ENCODE measurements around the gene RUFY3.
"Not testable (repeated sequence)": the region's sequence is repeated elsewhere in the genome, so short reads cannot be mapped to it uniquely, and the experiment has no call there.

RUFY3 gene

DNA sequence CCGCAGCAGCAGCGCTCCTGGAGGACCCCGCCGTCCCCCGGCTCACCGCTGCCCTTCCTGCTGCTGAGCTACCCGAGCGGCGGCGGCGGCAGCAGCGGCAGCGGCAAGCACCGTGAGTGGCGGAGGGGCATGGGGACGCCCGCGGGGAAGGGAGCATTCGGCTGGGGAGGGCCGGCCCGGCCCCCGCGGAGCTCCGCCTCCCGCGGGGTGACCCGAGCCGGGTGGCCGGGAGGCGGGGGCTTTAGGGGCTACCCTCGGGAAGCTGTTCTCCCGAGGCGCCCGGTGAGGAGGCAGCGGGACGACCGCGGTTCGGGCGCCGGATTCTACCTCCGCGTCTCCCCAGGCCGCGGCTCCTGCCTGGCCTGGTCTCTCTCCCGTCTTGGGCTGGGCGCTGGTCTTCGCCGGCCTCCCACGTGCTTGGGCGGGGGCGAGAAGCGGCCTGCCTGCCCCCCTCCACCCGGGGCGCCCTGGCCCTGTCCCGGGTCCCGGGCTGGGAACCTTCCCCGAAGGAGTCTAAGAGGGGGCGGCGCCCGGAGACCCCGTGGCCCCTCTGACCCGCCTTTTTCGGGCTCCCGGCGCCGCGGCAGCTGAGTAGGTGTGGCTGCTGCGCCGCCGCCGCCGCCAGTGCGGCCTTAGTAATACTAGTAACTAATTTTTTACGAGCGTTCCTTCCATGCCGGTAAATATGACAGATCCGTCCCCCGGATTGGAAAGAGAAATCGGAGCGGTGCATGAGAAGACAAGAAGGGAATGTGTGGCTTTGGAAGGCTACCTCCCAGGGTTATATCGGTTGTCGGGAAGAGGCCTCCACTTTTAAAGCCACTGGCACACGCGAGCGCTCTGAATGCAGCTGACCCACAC lies 16.4 kb upstream of the RUFY3 start:
- peak; percentile 63 for DNase-seq (ENCODE audit: low read depth)

DNA sequence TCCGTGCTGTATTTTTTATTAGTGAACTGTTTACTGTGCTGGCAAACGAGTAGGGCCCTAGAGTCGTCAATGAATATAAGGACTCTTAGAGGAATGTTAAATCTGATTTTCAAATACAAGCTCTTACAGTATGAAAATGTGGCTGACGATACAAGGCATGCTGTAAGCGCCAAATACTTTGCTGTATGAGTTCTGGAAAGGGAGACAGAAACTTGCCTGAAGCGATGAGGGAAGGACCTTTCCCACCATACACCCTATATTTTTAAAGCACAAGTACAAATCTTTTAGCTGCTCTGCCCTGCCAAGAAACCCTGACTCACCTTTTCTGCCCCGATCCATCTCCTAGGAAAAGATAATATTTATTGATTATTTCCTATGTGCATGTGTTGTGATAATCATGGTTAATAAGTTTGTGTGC lies 15.7 kb upstream of the RUFY3 start:
- no peak for DNase-seq (ENCODE audit: low read depth)

DNA sequence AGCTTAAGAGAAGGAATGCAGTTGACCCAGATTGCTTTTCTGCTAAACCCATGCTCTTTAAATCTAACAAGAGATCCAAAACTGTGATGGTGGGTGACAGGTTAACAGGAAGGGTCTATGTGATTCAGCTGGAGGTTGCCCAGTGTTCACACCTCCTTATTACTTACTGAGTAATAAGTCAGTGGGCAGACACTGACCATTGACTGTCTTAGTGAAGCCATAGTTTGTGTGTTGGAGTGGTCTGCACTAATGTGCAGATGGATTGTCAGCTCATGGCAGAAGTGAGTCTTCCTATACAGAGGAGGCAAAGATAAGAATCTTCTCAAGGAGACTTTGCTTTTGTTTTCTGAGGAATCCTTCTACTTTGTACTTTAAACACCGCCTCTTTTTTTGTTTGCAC lies 15.2 kb upstream of the RUFY3 start:
- no peak for DNase-seq (ENCODE audit: low read depth)

DNA sequence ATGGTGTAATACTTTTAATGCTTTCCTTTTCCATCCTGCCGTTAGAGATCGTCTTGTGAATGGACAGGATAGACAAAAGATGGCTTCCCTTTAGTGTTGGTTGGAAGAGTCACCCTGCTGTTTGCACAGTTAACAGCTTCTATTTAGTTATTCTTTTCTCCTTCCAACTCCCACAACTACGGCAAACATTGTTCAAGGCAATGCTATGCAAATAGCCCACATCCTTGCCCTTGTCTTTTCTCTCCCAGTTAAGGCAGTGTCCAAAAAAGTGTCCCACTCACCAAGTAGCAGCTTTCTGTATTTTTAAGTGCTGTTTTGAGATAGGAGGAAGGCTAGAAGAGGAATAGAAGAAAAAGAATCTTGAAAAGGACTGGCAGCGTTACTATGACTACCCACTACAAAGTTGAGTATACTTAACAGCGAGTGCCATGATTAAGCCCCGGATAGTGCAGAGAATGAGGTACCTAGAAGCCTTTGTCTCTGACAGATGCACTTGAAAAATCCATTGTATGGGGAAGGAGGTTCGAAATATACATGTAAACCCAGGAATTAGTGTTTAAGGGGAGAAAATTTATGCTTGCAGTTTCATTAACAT lies 12.1 kb upstream of the RUFY3 start:
- no peak for DNase-seq (ENCODE audit: low read depth)

DNA sequence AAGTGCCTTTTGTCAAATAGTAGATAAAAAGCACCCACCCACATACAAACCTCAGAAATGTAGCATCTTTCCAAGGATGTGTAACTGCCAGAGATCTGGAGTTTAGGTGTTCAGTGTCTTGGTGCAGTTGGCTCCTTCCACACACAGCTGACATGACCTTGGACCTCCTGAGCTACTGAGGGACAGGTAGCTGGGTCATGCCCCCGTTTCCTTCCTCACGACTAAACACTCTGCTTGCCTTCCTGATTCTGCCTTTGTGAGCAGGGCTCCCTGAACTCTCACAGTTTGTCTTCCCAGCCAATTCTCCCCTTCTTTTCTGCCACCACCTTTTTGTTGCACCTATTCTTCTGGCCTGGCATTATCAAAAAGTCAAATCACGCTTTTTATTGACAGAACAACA lies 10.2 kb upstream of the RUFY3 start:
- no peak for DNase-seq (ENCODE audit: low read depth)

- DNase-seq (ENCODE audit: low read depth): no peak
Measured at GRCh38 chr4:70712150-70712549, 9.6 kb upstream of the RUFY3 start.

- no peak for DNase-seq (ENCODE audit: low read depth)
Measured at GRCh38 chr4:70712604-70713452, 8.9 kb upstream of the RUFY3 start.

DNA sequence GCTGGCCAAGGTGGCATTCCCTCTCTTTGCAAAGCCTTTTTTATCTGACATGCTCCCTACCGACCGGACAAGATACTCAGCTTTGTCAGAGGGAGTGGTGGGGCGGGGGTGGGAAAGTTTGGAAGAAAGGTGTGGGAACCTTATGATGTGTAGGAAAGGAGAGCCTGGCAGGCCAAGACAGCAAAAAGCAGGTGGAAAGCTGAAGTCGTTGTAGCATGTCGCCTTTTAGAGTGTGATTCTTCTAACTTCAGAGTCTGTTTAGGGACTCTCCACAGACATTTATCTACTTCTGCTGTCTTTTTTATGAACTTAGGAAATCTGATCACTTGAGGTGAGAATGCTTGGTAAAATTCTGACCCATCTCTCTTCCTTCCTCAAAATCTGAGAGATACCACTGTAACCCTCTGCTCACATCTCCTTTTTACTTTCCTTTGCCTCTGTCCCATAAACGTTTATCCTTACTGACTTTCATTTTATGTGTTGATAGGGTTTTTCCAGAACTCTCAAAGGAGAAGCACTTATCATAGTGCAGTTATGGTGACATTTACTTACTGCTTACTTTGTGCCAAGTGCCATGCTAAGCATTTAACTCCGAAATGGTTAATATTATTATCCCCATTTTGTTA lies 8.2 kb upstream of the RUFY3 start:
- no peak for DNase-seq (ENCODE audit: low read depth)

DNA sequence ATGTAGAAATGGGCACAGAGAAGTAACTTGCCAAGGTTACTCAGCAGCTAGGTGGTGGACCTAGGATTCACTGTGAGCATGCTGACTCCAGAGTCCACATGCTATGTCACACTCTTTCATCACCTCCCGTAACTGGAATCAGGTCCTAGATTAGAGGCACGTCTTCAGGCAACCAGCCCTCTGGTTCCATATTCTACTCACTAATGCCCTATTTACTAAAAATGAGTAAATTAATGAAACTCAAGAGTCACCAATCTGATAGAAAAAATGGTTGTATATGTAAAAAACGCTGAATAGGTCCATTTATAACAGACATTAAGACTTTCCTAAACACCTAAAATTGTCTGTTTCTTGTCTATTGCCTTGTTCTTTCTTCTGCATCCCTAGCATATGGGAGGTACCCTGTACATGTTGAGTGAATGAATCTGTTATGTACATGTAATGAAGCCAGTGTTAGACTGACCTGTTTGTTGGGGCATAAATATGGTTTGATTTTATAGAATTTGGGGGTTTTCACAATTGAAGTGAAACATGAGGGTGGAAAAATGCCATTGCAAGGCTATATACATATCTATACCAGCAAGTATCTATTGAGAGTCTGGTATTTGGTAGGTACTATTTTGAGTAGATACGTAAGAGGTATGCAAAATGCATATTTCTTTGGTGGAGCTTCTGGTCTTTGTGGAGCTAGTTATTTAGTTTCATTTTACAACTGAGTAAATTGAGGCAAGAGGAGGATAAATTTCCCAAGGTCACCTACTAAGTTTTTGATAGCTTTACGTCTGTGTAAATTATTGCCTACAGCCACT lies 7.5 kb upstream of the RUFY3 start:
- DNase-seq (ENCODE audit: low read depth): no peak

DNA sequence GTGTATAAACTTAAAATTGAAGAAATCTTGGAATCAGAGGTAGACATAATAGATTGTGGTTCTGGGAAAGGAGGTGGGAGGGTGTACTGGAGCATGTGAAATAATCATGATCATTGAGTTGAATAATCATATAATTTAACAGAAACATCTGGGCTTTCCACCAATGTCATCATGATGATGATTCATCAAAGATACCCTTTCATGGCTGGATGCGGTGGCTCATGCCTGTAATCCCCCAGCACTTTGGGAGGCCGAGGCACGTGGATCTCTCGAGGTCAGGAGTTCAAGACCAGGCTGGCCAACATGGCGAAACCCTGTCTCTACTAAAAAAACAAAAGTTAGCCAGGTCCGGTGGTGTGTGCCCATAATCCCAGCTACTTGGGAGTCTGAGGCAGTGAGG lies 6.7 kb upstream of the RUFY3 start:
- DNase-seq (ENCODE audit: low read depth): peak; percentile 34

DNA sequence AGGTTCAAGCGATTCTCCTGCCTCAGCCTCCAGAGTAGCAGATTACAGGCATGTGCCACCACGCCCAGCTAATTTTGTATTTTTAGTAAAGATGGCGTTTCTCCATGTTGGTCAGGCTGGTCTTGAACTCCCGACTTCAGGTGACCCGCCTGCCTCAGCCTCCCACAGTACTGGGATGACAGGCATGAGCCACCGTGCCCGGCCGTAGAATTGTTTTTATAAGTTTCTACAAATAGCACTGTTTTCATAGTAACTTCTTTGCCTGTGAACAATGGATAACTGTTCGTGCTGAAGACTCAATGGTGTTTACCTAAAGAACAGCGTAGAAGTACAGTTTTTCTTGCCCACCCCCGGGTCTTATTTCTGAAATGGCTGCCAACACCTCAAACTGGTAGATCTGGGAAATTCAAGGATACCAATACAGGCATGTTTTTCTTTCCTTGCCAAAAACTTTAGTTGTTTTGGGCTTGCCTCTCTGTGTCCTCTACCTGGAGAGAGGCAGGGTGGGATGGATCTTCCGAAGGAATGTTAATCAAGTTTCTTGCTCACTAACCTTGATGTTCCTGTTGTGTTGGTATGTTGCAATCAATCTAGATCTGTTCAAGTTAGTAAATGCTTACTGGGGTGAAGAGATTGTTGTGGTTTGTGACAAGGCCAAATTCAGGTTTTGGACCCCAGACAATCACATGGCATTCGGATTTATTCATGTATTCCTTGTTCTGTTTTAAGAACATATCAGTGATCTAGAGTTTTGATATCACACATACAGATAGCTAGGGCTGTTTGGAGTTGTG lies 2.8 kb upstream of the RUFY3 start:
- DNase-seq (ENCODE audit: low read depth): no peak

- DNase-seq (ENCODE audit: low read depth): peak; percentile 75
Measured at GRCh38 chr4:70722199-70722791, 531 bp downstream of the RUFY3 start.

DNA sequence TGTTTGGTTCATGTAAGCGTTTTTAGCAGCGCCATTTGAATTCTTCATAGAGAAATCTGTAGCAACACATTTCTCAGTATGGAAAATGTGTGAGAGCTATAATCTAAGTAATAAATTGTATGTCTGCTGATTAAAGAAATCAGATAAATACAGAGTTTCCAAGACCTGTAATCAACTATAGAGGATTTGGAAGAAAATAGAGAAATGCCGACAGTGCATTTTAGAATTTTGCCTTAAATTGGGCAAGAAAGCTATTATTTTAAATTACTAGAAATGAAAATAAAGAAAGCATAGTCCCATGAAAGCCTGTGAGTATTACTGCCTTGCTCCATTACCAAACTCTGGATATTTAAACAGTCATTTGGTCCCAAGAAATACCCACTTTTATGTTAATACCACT lies 2.7 kb downstream of the RUFY3 start:
- no peak for DNase-seq (ENCODE audit: low read depth)

- DNase-seq (ENCODE audit: low read depth): no peak
Measured at GRCh38 chr4:70725633-70726032, 3.9 kb downstream of the RUFY3 start.

DNA sequence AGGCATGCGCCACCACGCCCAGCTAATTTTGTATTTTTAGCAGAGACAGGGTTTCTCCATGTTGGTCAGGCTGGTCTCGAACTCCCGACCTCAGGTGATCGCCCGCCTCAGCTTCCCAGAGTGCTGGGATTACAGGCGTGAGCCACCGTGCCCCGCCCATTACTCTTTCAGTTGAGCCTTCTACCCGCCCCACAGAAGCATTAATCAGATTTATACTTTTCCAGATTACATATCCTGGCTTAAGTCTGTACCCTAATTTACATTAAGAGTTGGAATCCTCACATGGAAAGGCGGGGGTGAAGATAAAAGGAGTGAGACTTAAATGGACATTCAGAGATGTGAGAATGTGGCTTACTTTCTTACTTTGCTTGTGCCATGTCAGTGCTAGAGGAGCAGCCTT lies 4.8 kb downstream of the RUFY3 start:
- not testable (repeated sequence) for DNase-seq (ENCODE audit: low read depth)

DNA sequence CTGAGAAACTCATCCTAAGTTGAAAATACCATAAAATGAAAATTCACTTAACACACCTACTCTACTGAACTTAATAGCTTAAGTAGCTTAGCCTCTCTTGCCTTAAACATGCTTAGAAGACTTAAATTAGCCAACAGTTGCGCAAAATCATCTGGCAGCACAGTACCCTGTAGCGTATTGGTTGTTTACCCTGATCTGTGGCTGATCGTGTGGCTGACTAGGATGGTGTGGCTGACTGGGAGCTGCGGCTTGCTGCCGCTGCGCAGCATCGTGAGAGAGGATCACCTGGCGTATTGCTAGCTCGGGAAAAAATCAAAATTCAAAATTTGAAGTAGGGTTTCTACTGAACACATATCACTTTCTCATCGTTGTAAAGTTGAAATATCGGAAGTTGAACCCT lies 6.3 kb downstream of the RUFY3 start:
- no peak for DNase-seq (ENCODE audit: low read depth)

DNA sequence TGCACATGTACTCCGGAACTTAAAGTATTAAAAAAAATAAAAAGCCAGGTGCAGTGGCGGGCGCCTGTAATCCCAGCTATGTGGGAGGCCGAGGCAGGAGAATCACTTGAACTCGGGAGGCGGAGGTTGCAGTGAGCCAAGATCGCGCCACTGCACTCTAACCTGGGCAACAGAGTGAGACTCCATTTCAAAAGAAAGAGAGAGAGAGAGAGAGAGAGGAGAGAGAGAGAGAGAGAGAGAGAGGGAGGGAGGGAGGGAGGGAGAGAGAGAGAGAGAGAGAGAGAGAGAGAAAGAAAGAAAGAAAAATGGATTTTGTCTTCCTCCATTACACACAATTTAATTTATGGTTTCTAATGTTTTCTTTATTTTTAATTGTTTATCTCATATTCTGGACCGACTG lies 11.1 kb downstream of the RUFY3 start:
- not testable (repeated sequence) for DNase-seq (ENCODE audit: low read depth)

- DNase-seq (ENCODE audit: low read depth): peak; percentile 25
Measured at GRCh38 chr4:70734168-70734954, 12.6 kb downstream of the RUFY3 start.

DNA sequence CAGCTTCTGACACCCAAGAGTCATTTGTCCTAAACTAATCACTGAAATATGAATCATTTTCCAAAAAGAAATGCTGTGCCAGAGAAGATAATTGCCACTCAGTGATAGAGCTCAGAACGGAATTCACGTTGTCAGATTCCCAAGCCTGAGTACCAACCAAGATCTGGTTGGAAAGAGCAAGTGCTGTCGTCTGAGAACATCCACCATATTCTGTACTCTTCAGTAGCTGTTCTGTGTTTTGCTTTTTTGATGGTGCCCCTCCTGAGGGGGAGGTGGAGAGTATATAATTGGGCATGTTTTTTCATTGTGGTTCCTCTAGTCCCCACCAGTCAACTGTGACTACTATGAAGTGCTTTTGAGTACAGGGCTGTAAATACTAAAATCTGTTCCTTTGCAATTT lies 13.2 kb downstream of the RUFY3 start:
- DNase-seq (ENCODE audit: low read depth): no peak
